GM04504 (cell line): Measurements from ENCODE around the gene MAP2K5.

Source experiments
- DNase-seq: peaks from one replicate; pipeline ENCODE4 v3.0.0-alpha.2; 2012; ENCODE audit warnings: low read depth

The MAP2K5 gene

GRCh38 chr15:67806536-67806935, 264.0 kb downstream of the MAP2K5 start:
- no peak for DNase-seq

DNA sequence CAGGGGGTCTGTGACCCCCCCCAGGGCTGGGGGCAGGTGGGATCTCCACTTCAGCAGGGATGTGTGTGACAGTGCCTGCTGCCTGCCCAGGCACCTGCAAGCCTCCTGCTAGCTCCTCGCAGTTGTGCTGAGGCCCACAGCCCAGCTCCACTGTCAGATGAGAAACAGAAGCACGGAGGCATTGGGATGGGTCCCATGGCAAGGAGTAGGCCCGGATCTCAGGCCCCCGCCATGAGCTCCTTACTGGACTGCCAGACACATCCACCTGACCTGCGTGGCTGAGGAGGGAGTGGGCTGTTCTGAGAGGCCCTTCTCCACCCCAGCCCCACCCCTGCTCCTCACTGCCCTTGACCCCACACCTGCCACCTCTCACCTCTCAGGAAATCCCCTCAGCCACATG, 264.6 kb downstream of the MAP2K5 start:
- no peak for DNase-seq

DNA sequence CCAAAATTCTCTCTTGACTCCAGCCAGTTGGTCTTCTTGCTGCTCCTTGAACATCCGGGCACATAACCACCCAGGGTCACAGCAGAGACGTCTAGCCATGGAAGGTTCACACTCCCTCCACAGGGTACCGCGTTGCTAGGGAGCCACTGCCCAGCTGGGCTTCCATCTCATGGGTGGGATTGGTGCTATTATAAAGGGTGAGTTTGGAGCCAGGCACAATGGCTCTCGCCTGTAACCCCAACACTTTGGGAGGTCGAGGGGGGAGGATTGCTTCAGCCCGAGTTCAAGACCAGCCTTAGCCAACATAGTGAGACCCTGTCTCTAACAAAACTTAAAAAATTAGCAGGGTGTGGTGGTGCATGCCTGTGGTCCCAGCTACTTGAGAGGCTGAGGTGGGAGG, 265.3 kb downstream of the MAP2K5 start:
- no peak for DNase-seq

DNA sequence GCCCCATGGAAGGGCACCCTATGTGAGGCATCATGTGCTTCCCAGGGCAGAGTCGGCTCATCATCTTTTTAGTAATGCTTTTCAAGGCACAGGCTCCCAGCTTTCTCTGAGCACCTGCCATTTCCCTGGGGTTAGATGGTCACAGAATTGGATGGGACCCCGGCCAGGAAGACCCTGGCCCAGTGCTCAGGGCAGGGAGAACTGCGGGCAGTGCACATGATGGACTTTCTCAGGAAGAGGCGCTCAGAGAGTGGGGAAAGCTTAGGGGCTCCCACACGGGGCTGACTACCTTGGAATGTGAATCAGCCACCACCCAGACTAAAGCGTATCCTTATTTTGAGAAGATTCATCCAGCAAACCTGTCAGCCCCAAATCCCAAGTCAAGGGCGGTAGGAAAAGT, 266.3 kb downstream of the MAP2K5 start:
- no peak for DNase-seq

DNA sequence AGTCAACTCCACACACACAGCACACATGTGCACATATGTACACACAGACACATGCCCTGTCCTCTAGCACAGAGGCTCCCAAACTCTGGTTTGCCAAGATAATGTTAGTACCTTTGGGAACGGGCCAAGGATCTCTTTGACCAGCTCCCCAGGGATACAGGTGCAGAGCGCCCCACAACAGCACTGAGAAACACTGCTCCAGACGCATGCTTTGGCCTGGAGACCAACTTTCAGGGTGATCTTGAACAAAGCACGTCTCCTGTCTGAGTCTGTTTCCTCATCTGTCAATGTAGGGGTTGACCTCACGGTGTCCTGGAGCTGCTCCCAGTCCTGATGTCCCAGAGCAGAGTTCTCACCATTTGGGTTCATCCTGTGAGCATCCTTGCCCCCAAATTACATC, 266.9 kb downstream of the MAP2K5 start:
- no peak for DNase-seq

- DNase-seq = no peak
Observed at GRCh38 chr15:67809866-67810265, 267.4 kb downstream of the MAP2K5 start.

DNA sequence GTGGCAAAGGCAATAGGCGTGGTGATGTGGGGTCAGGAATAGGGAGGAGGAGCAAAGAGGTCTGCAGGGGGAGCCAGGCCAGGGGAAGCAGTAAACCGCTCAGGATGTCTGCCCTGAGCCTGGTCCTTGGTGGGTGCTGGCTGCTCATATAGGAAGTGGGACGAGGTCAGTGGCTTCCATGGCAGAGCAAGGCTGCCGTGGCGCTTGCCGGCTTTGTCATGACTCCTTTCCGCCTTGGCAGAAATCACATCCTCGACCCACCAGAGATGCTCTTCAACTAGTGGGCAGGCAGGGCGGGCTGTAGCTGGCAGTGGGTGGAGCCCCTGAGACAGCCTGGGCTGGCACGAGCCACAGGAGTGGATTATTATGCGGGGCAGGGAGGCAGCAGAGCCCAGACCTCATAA, 269.7 kb downstream of the MAP2K5 start:
- no peak for DNase-seq

- no peak for DNase-seq
Observed at GRCh38 chr15:67813104-67813634, 270.7 kb downstream of the MAP2K5 start.

GRCh38 chr15:67815036-67815592, 272.6 kb downstream of the MAP2K5 start:
- no peak for DNase-seq

DNA sequence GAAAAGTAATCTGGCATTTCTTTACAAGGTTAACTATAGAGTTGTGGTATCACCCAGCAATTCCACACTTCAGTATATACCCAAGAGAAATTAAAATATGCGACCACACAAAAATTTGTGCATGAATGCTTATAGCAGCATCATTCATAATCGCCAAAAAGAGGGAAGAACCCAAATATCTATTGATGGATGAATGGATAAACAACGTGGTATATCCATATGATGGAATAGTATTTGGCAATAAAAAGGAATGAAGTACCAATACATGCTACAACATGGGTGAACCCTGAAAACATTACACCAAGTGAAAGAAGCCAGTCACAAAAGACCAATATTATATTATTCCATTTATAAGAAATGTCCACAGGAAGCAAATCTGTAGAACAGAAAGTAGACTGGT, 274.2 kb downstream of the MAP2K5 start:
- DNase-seq = no peak

- no peak for DNase-seq
Observed at GRCh38 chr15:67818464-67818863, 276.0 kb downstream of the MAP2K5 start.

- DNase-seq = no peak
Observed at GRCh38 chr15:67819636-67820035, 277.1 kb downstream of the MAP2K5 start.

GRCh38 chr15:67820122-67820991, 277.9 kb downstream of the MAP2K5 start:
- DNase-seq = no peak

- no peak for DNase-seq
Observed at GRCh38 chr15:67820992-67821783, 278.7 kb downstream of the MAP2K5 start.

- no peak for DNase-seq
Observed at GRCh38 chr15:67821784-67822440, 279.4 kb downstream of the MAP2K5 start.

- DNase-seq = no peak
Observed at GRCh38 chr15:67822537-67823313, 280.2 kb downstream of the MAP2K5 start.

GRCh38 chr15:67823314-67824196, 281.1 kb downstream of the MAP2K5 start:
- DNase-seq = no peak

GRCh38 chr15:67824197-67824968, 281.9 kb downstream of the MAP2K5 start:
- DNase-seq = no peak
